ENCODE measurements around the gene ACER2.

Gene ACER2

GRCh38 chr9:19461135-19461534 is 52.3 kb downstream of the ACER2 start:
- Mint-ChIP-seq H3K4me3 (no peak overlapping the region), H3K4me1 (peaks cover 37% of the 10 kb centered on the region), H3K9me3 (peaks cover 18% of the 10 kb centered on the region), H3K36me3 (ENCODE audit: low read depth) (no peaks in the 10 kb centered on the region), H3K27ac (no peak overlapping the region), H3K27me3 (ENCODE audit: low read depth, poor library complexity) (peaks cover 3% of the 10 kb centered on the region)
- TF ChIP-seq CTCF (IDR thresholded peaks at IDR 0.05) = no peak
- no peak for DNase-seq

DNA sequence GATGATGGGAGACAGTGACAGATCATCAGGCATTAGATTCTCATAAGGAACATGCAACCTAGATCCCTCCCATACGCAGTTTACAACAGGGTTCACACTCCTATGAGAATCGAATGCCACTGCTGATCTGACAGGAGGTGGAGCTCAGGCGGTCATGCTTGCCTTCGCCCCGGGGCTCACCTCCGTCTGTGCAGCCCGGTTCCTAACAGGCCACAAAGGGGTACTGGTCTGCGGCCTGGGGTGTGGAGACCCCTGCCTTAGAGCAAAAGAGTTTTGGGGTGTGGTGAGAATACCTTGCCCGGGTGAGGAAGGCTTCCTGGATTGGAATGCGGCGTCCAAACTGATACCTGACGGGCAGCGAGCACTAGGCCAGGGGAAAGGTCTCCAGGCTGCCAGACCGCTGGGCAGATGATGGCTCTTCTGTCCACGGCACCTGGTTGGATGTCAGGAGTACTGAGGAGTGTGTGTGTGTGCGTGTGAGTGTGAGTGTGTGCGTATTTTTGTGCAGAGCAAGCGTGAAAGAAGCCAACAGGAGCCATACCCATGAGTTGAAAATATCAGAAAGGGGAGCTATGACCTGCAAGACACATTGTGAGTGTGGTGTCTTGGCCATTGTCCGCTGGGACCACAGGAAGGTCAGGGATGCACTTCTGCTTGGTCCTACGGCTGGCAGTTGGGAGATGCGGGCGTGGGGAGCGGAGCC is 55.4 kb downstream of the ACER2 start:
- H3K9me3 Mint-ChIP-seq = peaks cover 18% of the 10 kb centered on the region
- H3K27ac Mint-ChIP-seq = no peak overlapping the region
- peaks cover 3% of the 10 kb centered on the region for H3K27me3 Mint-ChIP-seq (ENCODE audit: low read depth, poor library complexity)
- H3K4me1 Mint-ChIP-seq = peaks cover 42% of the 10 kb centered on the region
- H3K36me3 Mint-ChIP-seq (ENCODE audit: low read depth) = no peaks in the 10 kb centered on the region
- no peak for TF ChIP-seq CTCF (IDR thresholded peaks at IDR 0.05)
- no peak for DNase-seq
- H3K4me3 Mint-ChIP-seq = peak overlapping the region; percentile 79

DNA sequence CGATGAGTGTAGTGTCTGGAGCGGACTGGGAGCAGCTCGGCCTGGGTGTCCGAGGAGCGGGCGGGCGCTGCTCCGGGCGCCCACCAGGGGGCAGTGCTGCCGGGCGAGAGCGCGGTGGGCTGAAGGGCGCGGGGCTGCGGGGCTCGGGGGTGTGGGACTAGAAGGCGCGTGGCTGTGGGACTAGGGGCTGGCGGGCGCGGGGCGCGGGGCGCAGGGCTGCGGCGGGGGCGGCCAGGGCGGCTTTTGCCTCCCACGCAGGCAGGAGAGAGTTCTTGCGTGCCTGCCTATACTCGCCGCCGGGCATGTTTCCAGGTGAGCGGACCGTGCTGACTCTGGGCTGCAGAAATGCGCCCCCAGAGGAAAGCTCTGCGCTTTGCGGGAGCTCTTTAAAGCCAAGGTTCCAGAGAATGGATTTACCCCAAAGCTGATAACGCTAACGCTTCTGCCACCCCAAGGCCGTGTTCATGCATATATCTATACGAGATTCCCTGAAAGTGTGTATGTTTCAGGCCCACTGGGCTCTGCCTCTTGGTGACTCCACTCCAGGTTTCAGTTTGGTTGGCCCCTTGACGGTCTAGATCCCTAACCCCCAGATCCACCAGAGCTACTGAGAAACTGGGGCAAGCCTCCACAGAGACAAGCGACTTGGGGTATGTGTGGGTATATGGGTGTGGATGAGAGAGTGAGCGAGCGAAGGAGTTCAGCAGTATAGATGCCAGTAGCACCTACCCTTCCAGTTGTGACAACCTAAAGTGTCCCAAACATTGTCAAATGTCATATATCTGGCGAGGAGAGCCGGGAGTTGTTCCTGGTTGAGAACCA is 56.2 kb downstream of the ACER2 start:
- Mint-ChIP-seq H3K27me3 (ENCODE audit: low read depth, poor library complexity) (peaks cover 4% of the 10 kb centered on the region), H3K27ac (peak overlapping the region; percentile 96), H3K36me3 (ENCODE audit: low read depth) (no peaks in the 10 kb centered on the region), H3K9me3 (peaks cover 18% of the 10 kb centered on the region), H3K4me1 (peaks cover 43% of the 10 kb centered on the region), H3K4me3 (peak overlapping the region; percentile 79)
- TF ChIP-seq CTCF (IDR thresholded peaks at IDR 0.05) = peak; percentile 57
- peak; percentile 84 for DNase-seq

GRCh38 chr9:19465586-19466279 is 56.9 kb downstream of the ACER2 start:
- TF ChIP-seq CTCF (IDR thresholded peaks at IDR 0.05) = no peak
- H3K4me1 Mint-ChIP-seq = peaks cover 51% of the 10 kb centered on the region
- H3K9me3 Mint-ChIP-seq = peaks cover 18% of the 10 kb centered on the region
- peak overlapping the region; percentile 96 for H3K27ac Mint-ChIP-seq
- no peaks in the 10 kb centered on the region for H3K36me3 Mint-ChIP-seq (ENCODE audit: low read depth)
- peak overlapping the region; percentile 49 for H3K4me3 Mint-ChIP-seq
- H3K27me3 Mint-ChIP-seq (ENCODE audit: low read depth, poor library complexity) = peaks cover 6% of the 10 kb centered on the region
- DNase-seq = peak; percentile 25

- H3K36me3 Mint-ChIP-seq (ENCODE audit: low read depth) = no peaks in the 10 kb centered on the region
- H3K4me3 Mint-ChIP-seq = no peak overlapping the region
- peak overlapping the region; percentile 96 for H3K27ac Mint-ChIP-seq
- H3K27me3 Mint-ChIP-seq (ENCODE audit: low read depth, poor library complexity) = peaks cover 6% of the 10 kb centered on the region
- no peak for TF ChIP-seq CTCF (IDR thresholded peaks at IDR 0.05)
- peaks cover 56% of the 10 kb centered on the region for H3K4me1 Mint-ChIP-seq
- no peak for DNase-seq
- peaks cover 18% of the 10 kb centered on the region for H3K9me3 Mint-ChIP-seq
Observed at GRCh38 chr9:19466280-19466639, 57.5 kb downstream of the ACER2 start.

Data from nephron progenitor cell (in vitro differentiated cells).